Measurements from ENCODE around the gene DPYSL3. TPM values are rescaled to one million over a fixed set of nuclear protein-coding genes. Genes with fewer than 3 reads are reported as not detected.

The DPYSL3 gene
- total RNA-seq, 1 donor from 2014 or later: 165 TPM

- Mint-ChIP-seq H3K4me3 (peak overlapping the region; percentile 68), H3K9me3 (no peaks in the 10 kb centered on the region), H3K27ac (no peak overlapping the region), H3K4me1 (peaks cover 26% of the 10 kb centered on the region), H3K27me3 (ENCODE audit: low read depth) (peaks cover 34% of the 10 kb centered on the region), H3K36me3 (no peaks in the 10 kb centered on the region)
- no peak for TF ChIP-seq CTCF (IDR thresholded peaks at IDR 0.05; ENCODE audit: unreplicated experiment)
- no peak for DNase-seq (ENCODE audit: low spot score in 2 of 2, unreplicated experiment in 2 of 2)
Observed at GRCh38 chr5:147510885-147511284, 1.0 kb upstream of the DPYSL3 start.

DNA sequence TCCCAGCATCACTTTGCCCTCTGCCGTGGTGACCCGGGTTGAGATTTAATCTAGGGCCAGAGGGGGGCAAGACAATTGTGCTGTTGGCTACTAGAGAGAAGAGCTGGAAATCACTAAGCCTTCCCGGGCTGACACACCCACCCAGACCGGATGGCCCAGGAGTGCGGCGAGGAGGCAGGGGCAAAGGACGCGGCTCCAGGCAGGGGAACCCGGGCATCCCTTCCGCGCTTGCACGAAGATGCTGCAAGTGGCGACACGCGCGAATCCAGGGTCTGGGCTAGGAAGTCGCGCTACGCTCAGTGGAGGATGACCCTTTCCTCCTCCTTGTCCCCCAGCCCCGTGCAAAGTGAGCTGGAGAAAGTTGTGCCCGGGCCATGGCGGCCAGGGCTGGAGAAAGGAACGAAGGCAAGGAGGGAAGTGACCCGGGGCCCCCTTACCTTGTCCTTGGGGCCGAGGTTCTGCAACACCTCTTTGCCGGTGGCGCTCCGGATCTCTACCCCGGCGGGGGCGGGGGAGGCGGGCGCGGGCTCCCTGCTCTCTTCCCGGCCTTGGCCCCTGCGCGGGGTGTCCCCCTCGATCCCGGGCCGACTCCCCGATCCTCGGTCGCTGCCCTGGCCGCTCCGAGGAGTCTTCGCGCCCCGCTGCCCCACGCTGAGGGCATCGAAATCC is 693 bp downstream of the DPYSL3 start:
- H3K27ac Mint-ChIP-seq: no peak overlapping the region
- H3K9me3 Mint-ChIP-seq: no peaks in the 10 kb centered on the region
- peak; percentile 24 to 51 for DNase-seq (ENCODE audit: low spot score in 2 of 2, unreplicated experiment in 2 of 2)
- no peak for TF ChIP-seq CTCF (IDR thresholded peaks at IDR 0.05; ENCODE audit: unreplicated experiment)
- H3K4me3 Mint-ChIP-seq: peak overlapping the region; percentile 68
- peaks cover 34% of the 10 kb centered on the region for H3K27me3 Mint-ChIP-seq (ENCODE audit: low read depth)
- H3K36me3 Mint-ChIP-seq: no peaks in the 10 kb centered on the region
- peaks cover 33% of the 10 kb centered on the region for H3K4me1 Mint-ChIP-seq

GRCh38 chr5:147508711-147509040 is 1.2 kb downstream of the DPYSL3 start:
- no peaks in the 10 kb centered on the region for H3K36me3 Mint-ChIP-seq
- no peaks in the 10 kb centered on the region for H3K9me3 Mint-ChIP-seq
- no peak for DNase-seq (ENCODE audit: low spot score in 2 of 2, unreplicated experiment in 2 of 2)
- TF ChIP-seq CTCF (IDR thresholded peaks at IDR 0.05; ENCODE audit: unreplicated experiment): no peak
- H3K4me3 Mint-ChIP-seq: peak overlapping the region; percentile 68
- no peak overlapping the region for H3K27ac Mint-ChIP-seq
- H3K4me1 Mint-ChIP-seq: peaks cover 38% of the 10 kb centered on the region
- H3K27me3 Mint-ChIP-seq (ENCODE audit: low read depth): peaks cover 34% of the 10 kb centered on the region

DNA sequence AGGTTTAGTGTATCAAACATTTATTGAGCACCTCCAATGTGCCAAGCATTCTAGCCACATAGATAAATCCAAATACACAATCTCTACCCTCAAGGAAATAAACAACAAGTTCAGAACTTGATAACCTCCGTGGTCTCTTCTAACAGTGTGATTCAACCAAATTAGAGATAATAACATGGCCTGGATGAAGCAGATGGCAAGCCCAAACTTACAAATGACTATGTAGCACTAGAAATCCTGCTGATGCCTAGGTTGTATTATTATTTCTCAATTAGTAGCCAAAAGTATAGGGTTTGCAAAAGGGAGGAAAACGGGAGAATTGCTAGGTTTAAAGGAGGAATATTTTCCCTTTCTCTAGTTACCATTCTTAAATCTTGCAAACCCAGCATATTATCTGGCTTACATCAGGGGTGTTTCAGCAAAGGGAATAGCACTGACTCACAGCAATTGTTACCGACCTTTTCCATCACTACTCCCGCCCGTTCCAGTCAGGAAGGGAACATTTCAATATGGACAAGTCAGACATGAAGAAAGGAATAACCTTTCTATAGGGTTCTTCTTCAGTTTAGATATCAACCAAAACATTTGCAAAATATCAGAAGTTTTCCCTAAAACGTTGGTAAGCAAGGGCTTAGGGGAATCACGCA is 2.3 kb downstream of the DPYSL3 start:
- H3K27me3 Mint-ChIP-seq (ENCODE audit: low read depth): peaks cover 34% of the 10 kb centered on the region
- H3K4me3 Mint-ChIP-seq: peak overlapping the region; percentile 68
- no peaks in the 10 kb centered on the region for H3K36me3 Mint-ChIP-seq
- no peak for TF ChIP-seq CTCF (IDR thresholded peaks at IDR 0.05; ENCODE audit: unreplicated experiment)
- no peak for DNase-seq (ENCODE audit: low spot score in 2 of 2, unreplicated experiment in 2 of 2)
- H3K27ac Mint-ChIP-seq: no peak overlapping the region
- H3K4me1 Mint-ChIP-seq: peaks cover 37% of the 10 kb centered on the region
- H3K9me3 Mint-ChIP-seq: no peaks in the 10 kb centered on the region

GRCh38 chr5:147504535-147504934 is 5.3 kb downstream of the DPYSL3 start:
- no peak for DNase-seq (ENCODE audit: low spot score in 2 of 2, unreplicated experiment in 2 of 2)
- H3K4me1 Mint-ChIP-seq: peaks cover 26% of the 10 kb centered on the region
- H3K27me3 Mint-ChIP-seq (ENCODE audit: low read depth): peaks cover 20% of the 10 kb centered on the region
- no peak overlapping the region for H3K27ac Mint-ChIP-seq
- no peak for TF ChIP-seq CTCF (IDR thresholded peaks at IDR 0.05; ENCODE audit: unreplicated experiment)
- H3K36me3 Mint-ChIP-seq: no peaks in the 10 kb centered on the region
- no peak overlapping the region for H3K4me3 Mint-ChIP-seq
- no peaks in the 10 kb centered on the region for H3K9me3 Mint-ChIP-seq

All from mesothelial cell of epicardium (in vitro differentiated cells).